Nephron progenitor cell (in vitro differentiated cells): ENCODE data around the gene LGALS8.
A peak's percentile ranks its signal among the peaks of the same experiment; 100 is the strongest.
"Not testable (repeated sequence)": the region's sequence is repeated elsewhere in the genome, so short reads cannot be mapped to it uniquely, and the experiment has no call there.

Source experiments
- DNase-seq: peaks from one replicate; pipeline ENCODE4 v3.0.0; 2021
- H3K27ac Mint-ChIP-seq: 2 replicates; pipeline ENCODE4 v1.8.0; 2021; ENCODE audit warnings: mild to moderate bottlenecking, moderate library complexity, mixed read lengths
- H3K27me3 Mint-ChIP-seq: 2 replicates; pipeline ENCODE4 v1.8.0; 2021; ENCODE audit warnings: mild to moderate bottlenecking, low read depth, mixed read lengths; ENCODE audit not compliant: poor library complexity
- H3K36me3 Mint-ChIP-seq: 2 replicates; pipeline ENCODE4 v1.8.0; 2021; ENCODE audit warnings: low read depth, mixed read lengths
- H3K4me1 Mint-ChIP-seq: 2 replicates; pipeline ENCODE4 v1.8.0; 2021; ENCODE audit warnings: mixed read lengths
- H3K4me3 Mint-ChIP-seq: 2 replicates; pipeline ENCODE4 v1.8.0; 2021; ENCODE audit warnings: mild to moderate bottlenecking, moderate library complexity, mixed read lengths
- H3K9me3 Mint-ChIP-seq: 2 replicates; pipeline ENCODE4 v1.8.0; 2021; ENCODE audit warnings: mild to moderate bottlenecking, moderate library complexity, mixed read lengths
- CTCF ChIP-seq: fragments of 200-600 bp; sonication (generic); IDR thresholded peaks from 2 replicates; pipeline ENCODE4 v1.5.0; 2021; ENCODE audit warnings: antibody characterized with exemption

LGALS8 gene

GRCh38 chr1:236495467-236496112, 28.2 kb upstream of the LGALS8 start:
- no peaks in the 10 kb centered on the region for H3K36me3 Mint-ChIP-seq
- no peak overlapping the region for H3K27ac Mint-ChIP-seq
- TF ChIP-seq CTCF, result no peak
- no peaks in the 10 kb centered on the region for H3K9me3 Mint-ChIP-seq
- H3K27me3 Mint-ChIP-seq, result peaks cover 3% of the 10 kb centered on the region
- DNase-seq, result no peak
- peaks cover 55% of the 10 kb centered on the region for H3K4me1 Mint-ChIP-seq
- no peak overlapping the region for H3K4me3 Mint-ChIP-seq

- no peaks in the 10 kb centered on the region for H3K36me3 Mint-ChIP-seq
- no peak for TF ChIP-seq CTCF
- H3K4me3 Mint-ChIP-seq, result no peak overlapping the region
- H3K27ac Mint-ChIP-seq, result no peak overlapping the region
- H3K9me3 Mint-ChIP-seq, result no peaks in the 10 kb centered on the region
- no peak for DNase-seq
- H3K27me3 Mint-ChIP-seq, result peaks cover 3% of the 10 kb centered on the region
- peaks cover 40% of the 10 kb centered on the region for H3K4me1 Mint-ChIP-seq
Measured at GRCh38 chr1:236497908-236498307, 25.9 kb upstream of the LGALS8 start.

- H3K4me1 Mint-ChIP-seq, result peaks cover 33% of the 10 kb centered on the region
- H3K27ac Mint-ChIP-seq, result no peak overlapping the region
- peaks cover 4% of the 10 kb centered on the region for H3K27me3 Mint-ChIP-seq
- no peaks in the 10 kb centered on the region for H3K36me3 Mint-ChIP-seq
- no peak for DNase-seq
- no peak for TF ChIP-seq CTCF
- H3K9me3 Mint-ChIP-seq, result no peaks in the 10 kb centered on the region
- H3K4me3 Mint-ChIP-seq, result no peak overlapping the region
Measured at GRCh38 chr1:236501093-236501492, 22.7 kb upstream of the LGALS8 start.

- Mint-ChIP-seq H3K36me3 (no peaks in the 10 kb centered on the region), H3K4me3 (peak overlapping the region; percentile 73), H3K27me3 (peaks cover 4% of the 10 kb centered on the region), H3K27ac (peak overlapping the region; percentile 99), H3K9me3 (no peaks in the 10 kb centered on the region), H3K4me1 (peaks cover 30% of the 10 kb centered on the region)
- DNase-seq, result no peak
- no peak for TF ChIP-seq CTCF
Measured at GRCh38 chr1:236502579-236502971, 21.2 kb upstream of the LGALS8 start.

GRCh38 chr1:236502972-236503639, 20.7 kb upstream of the LGALS8 start:
- Mint-ChIP-seq H3K4me3 (peak overlapping the region; percentile 73), H3K27ac (peak overlapping the region; percentile 99)

GRCh38 chr1:236504338-236504737, 19.4 kb upstream of the LGALS8 start:
- not testable (repeated sequence) for H3K27me3 Mint-ChIP-seq, DNase-seq, H3K4me3 Mint-ChIP-seq, H3K9me3 Mint-ChIP-seq, H3K27ac Mint-ChIP-seq, H3K36me3 Mint-ChIP-seq
- peaks cover 39% of the 10 kb centered on the region for H3K4me1 Mint-ChIP-seq

More at GRCh38 chr1:236502972-236503639, 20.7 kb upstream of the LGALS8 start:
- no peaks in the 10 kb centered on the region for H3K36me3 Mint-ChIP-seq
- H3K4me1 Mint-ChIP-seq, result peaks cover 30% of the 10 kb centered on the region
- H3K27me3 Mint-ChIP-seq, result peaks cover 4% of the 10 kb centered on the region
- TF ChIP-seq CTCF, result no peak
- DNase-seq, result peak; percentile 56
- no peaks in the 10 kb centered on the region for H3K9me3 Mint-ChIP-seq
